GM23338 (cell line): ENCODE results near the gene ZFYVE27. TPM values are rescaled to one million over a fixed set of nuclear protein-coding genes. Genes with fewer than 3 reads are reported as not detected.

Source experiments
- ATAC-seq: fragments of 200-7000 bp; cut with Tn5 transposase; 3 replicates; pipeline ENCODE4 v1.9.1; 2020
- DNase-seq: peaks from one replicate; pipeline ENCODE4 v3.0.0-alpha.2; 2015; ENCODE audit warnings: low spot score
- H2AFZ ChIP-seq: fragments of 200-600 bp; sonication (generic); 2 replicates; pipeline ENCODE4 v1.8.0; 2016; ENCODE audit warnings: antibody characterized with exemption, mild to moderate bottlenecking, moderate library complexity
- H3F3A ChIP-seq: fragments of 200-600 bp; sonication (generic); replicated peaks from 2 replicates; pipeline ENCODE4 v1.8.0; 2017; ENCODE audit warnings: antibody characterized with exemption, mixed run types, low read depth
- H3K27ac ChIP-seq: fragments of 200-600 bp; sonication (generic); 2 replicates; pipeline ENCODE4 v1.6.1; 2016; ENCODE audit warnings: low read depth
- H3K27me3 ChIP-seq: fragments of 200-600 bp; sonication (generic); 2 replicates; pipeline ENCODE4 v1.8.0; 2016; ENCODE audit warnings: mild to moderate bottlenecking, mixed run types, moderate library complexity; ENCODE audit not compliant: insufficient read depth
- H3K36me3 ChIP-seq: fragments of 200-600 bp; sonication (generic); 2 replicates; pipeline ENCODE4 v1.8.0; 2016; ENCODE audit warnings: mild to moderate bottlenecking; ENCODE audit not compliant: insufficient read depth
- H3K4me1 ChIP-seq: fragments of 200-600 bp; sonication (generic); 2 replicates; pipeline ENCODE4 v1.8.0; 2016; ENCODE audit warnings: mild to moderate bottlenecking, moderate library complexity; ENCODE audit not compliant: insufficient read depth
- H3K4me2 ChIP-seq: fragments of 200-600 bp; sonication (generic); 2 replicates; pipeline ENCODE4 v1.7.1; 2017; ENCODE audit warnings: mixed run types
- H3K4me3 ChIP-seq: fragments of 200-600 bp; sonication (generic); 2 replicates; pipeline ENCODE4 v1.6.1; 2016; ENCODE audit warnings: mixed run types
- H3K79me2 ChIP-seq: fragments of 200-600 bp; sonication (generic); replicated peaks from 2 replicates; pipeline ENCODE4 v1.8.0; 2017; ENCODE audit warnings: mild to moderate bottlenecking; ENCODE audit not compliant: insufficient read depth
- H3K9me2 ChIP-seq: fragments of 200-600 bp; sonication (generic); 2 replicates; pipeline ENCODE4 v1.8.0; 2017; ENCODE audit not compliant: insufficient read depth
- H4K20me1 ChIP-seq: fragments of 200-600 bp; sonication (generic); replicated peaks from 2 replicates; pipeline ENCODE4 v1.8.0; 2017; ENCODE audit warnings: mild to moderate bottlenecking; ENCODE audit not compliant: insufficient read depth
- H3K27ac Mint-ChIP-seq: 2 replicates; pipeline ENCODE4 v1.8.0; 2020; ENCODE audit warnings: inconsistent platforms, mild to moderate bottlenecking, moderate library complexity, mixed read lengths
- H3K27me3 Mint-ChIP-seq: 3 replicates; pipeline ENCODE4 v1.8.0; 2022; ENCODE audit warnings: low read depth, mild to moderate bottlenecking, moderate library complexity, mixed read lengths, inconsistent platforms; ENCODE audit not compliant: insufficient read depth, poor library complexity
- H3K36me3 Mint-ChIP-seq: 3 replicates; pipeline ENCODE4 v1.8.0; 2021; ENCODE audit warnings: low read depth, mild to moderate bottlenecking, inconsistent platforms, moderate library complexity, mixed read lengths
- H3K4me1 Mint-ChIP-seq: 3 replicates; pipeline ENCODE4 v1.8.0; 2020; ENCODE audit warnings: mild to moderate bottlenecking, inconsistent platforms, mixed read lengths
- H3K4me3 Mint-ChIP-seq: 3 replicates; pipeline ENCODE4 v1.8.0; 2021; ENCODE audit warnings: moderate library complexity, mild to moderate bottlenecking, inconsistent platforms, mixed read lengths
- H3K9me3 Mint-ChIP-seq: 3 replicates; pipeline ENCODE4 v1.8.0; 2020; ENCODE audit warnings: moderate library complexity, mild to moderate bottlenecking, inconsistent platforms, mixed read lengths
- CREB1 ChIP-seq: fragments of 250-450 bp; sonication (Bioruptor Pico); IDR thresholded peaks from 2 replicates; pipeline ENCODE4 v1.5.0; 2020; ENCODE audit warnings: low read depth, mild to moderate bottlenecking, moderate library complexity
- EZH2 ChIP-seq: fragments of 200-600 bp; sonication (generic); IDR thresholded peaks from one replicate; pipeline ENCODE4 v1.8.0; 2017; ENCODE audit warnings: antibody characterized with exemption, mild to moderate bottlenecking, low read depth; ENCODE audit not compliant: unreplicated experiment
- EZH2phosphoT487 ChIP-seq: fragments of 200-600 bp; sonication (generic); IDR thresholded peaks from one replicate; pipeline ENCODE4 v1.8.1; 2018; ENCODE audit warnings: antibody characterized with exemption; ENCODE audit not compliant: unreplicated experiment
- JUNB ChIP-seq: IDR thresholded peaks from one replicate; pipeline ENCODE4 v1.6.1; 2016; ENCODE audit warnings: antibody characterized with exemption; ENCODE audit not compliant: unreplicated experiment
- ZNF462 ChIP-seq: fragments of 250-450 bp; sonication (Bioruptor Pico); IDR thresholded peaks from 2 replicates; pipeline ENCODE4 v1.5.0; 2020; ENCODE audit warnings: mild to moderate bottlenecking, moderate library complexity
- polyA plus RNA-seq: library from polyadenylated mRNA; unstranded; fragments of >200 nt; fragmentation: Nextera tagmentation; extraction: Ambion mirVana; gene quantifications from 2 replicates; pipeline ENCODE4 v1.2.1, GENCODE V29; 2016
- total RNA-seq: library from RNA; depleted of rRNA; stranded (reverse); fragments of >200 nt; shearing (Covaris generic); gene quantifications from 2 replicates; pipeline ENCODE4 v1.2.3, GENCODE V29; 2014
- TF ChIP-seq, protein P1 (sequence below), 2 experiments: fragments of 200-600 bp in 1 of 2; sonication (generic) in 1 of 2; conservative IDR thresholded peaks; 2 replicates each; pipeline versions ENCODE4 v1.5.1 to v1.6.1; 2016 to 2017; ENCODE audit warnings: antibody characterized with exemption in 2 of 2, low read depth in 2 of 2, mild to moderate bottlenecking in 2 of 2, moderate library complexity in 1 of 2

The ZFYVE27 gene
- total and polyA plus RNA-seq, 2 experiments from 2014 or later: 15.0 to 25.8 TPM

DNA sequence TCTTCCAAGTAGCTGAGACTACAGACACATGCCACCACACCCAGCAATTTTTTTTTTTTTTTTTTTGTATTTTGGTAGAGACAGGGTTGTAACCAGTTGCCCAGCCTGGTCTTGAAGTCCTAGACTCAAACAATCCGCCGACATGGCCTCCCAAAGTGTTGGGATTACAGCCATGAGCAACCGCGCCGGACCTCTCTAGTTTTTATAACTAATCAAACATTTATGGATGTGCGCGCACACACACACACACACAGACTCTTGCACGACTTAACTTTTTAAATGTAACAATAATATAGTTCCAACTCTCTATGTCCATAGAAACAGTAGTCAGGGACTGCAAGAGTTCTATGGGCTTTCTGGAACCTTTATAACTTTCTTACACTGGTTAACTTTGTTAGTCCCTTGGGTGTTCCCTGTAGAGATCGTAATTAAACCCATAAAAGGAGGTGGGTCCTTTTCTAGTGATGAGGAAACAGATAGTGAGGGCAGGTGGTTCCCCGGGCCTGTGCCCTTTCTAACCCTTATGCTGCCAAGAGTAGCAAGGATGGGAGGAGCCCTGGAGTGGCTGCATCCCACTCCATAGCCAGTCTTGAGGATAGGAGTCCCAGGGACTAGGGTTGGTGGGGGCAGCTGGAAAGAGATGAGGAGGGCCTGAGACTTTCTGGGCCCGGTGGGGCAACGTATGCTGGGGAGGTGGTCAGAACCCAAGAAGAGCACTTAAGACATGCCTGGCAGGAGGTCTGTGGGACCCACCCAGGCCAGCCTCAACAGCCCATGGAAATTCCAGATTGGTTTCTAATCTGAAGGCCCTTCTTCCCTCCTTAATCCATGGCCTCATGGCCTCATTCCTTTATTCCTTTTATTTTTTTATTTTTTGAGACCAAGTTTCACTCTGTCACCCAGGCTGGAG lies 14.8 kb upstream of the ZFYVE27 start (continued):
- TF ChIP-seq ZNF462 (CRISPR knock-in tag) (no peak), EZH2 (no peak)

GRCh38 chr10:97723001-97723400 lies 13.9 kb upstream of the ZFYVE27 start:
- H3K79me2 ChIP-seq: no peaks in the 10 kb centered on the region
- peaks cover 10% of the 10 kb centered on the region; the same call in 1 of the 2 replicates for H3F3A ChIP-seq
- H2AFZ ChIP-seq: no peak overlapping the region
- no peak overlapping the region for H3K4me3 ChIP-seq
- H4K20me1 ChIP-seq: no peaks in the 10 kb centered on the region
- Mint-ChIP-seq H3K4me3 (no peak overlapping the region), H3K27me3 (peaks cover 4% of the 10 kb centered on the region), H3K4me1 (peaks cover 23% of the 10 kb centered on the region), H3K36me3 (peaks cover 23% of the 10 kb centered on the region), H3K9me3 (peaks cover 3% of the 10 kb centered on the region; the same call in 1 of the 3 replicates), H3K27ac (no peak overlapping the region)
- H3K4me1 ChIP-seq: peaks cover 22% of the 10 kb centered on the region
- H3K4me2 ChIP-seq: no peak overlapping the region
- H3K36me3 ChIP-seq: no peaks in the 10 kb centered on the region
- no peak for TF ChIP-seq JUNB
- TF ChIP-seq EZH2phosphoT487: no peak
- TF ChIP-seq, protein P1, sequence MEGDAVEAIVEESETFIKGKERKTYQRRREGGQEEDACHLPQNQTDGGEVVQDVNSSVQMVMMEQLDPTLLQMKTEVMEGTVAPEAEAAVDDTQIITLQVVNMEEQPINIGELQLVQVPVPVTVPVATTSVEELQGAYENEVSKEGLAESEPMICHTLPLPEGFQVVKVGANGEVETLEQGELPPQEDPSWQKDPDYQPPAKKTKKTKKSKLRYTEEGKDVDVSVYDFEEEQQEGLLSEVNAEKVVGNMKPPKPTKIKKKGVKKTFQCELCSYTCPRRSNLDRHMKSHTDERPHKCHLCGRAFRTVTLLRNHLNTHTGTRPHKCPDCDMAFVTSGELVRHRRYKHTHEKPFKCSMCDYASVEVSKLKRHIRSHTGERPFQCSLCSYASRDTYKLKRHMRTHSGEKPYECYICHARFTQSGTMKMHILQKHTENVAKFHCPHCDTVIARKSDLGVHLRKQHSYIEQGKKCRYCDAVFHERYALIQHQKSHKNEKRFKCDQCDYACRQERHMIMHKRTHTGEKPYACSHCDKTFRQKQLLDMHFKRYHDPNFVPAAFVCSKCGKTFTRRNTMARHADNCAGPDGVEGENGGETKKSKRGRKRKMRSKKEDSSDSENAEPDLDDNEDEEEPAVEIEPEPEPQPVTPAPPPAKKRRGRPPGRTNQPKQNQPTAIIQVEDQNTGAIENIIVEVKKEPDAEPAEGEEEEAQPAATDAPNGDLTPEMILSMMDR (conservative IDR thresholded peaks at IDR 0.05; ENCODE audit: low read depth in 2 of 2): peak in 1 of 2 experiments; percentile 43; a peak in 2 of 4 replicates
- no peak for TF ChIP-seq CREB1 (CRISPR knock-in tag)
- no peaks in the 10 kb centered on the region for H3K9me2 ChIP-seq
- no peak overlapping the region for H3K27ac ChIP-seq
- no peaks in the 10 kb centered on the region for H3K27me3 ChIP-seq
- ATAC-seq (no peak), DNase-seq (no peak)
